HG02973 (cell line): Measurements from ENCODE around the gene MAGI2.

Experiments
- ATAC-seq: cut with Tn5 transposase; IDR thresholded peaks from one replicate; pipeline ENCODE4 v1.9.1; 2021; ENCODE audit warnings: moderate library complexity; ENCODE audit not compliant: unreplicated experiment

MAGI2 gene

GRCh38 chr7:79180533-79180932 lies 272.9 kb downstream of the MAGI2 start:
- no peak for ATAC-seq

- ATAC-seq, result no peak
Observed at GRCh38 chr7:79176859-79177477, 276.5 kb downstream of the MAGI2 start.

GRCh38 chr7:79175374-79175773 lies 278.1 kb downstream of the MAGI2 start:
- ATAC-seq, result no peak

DNA sequence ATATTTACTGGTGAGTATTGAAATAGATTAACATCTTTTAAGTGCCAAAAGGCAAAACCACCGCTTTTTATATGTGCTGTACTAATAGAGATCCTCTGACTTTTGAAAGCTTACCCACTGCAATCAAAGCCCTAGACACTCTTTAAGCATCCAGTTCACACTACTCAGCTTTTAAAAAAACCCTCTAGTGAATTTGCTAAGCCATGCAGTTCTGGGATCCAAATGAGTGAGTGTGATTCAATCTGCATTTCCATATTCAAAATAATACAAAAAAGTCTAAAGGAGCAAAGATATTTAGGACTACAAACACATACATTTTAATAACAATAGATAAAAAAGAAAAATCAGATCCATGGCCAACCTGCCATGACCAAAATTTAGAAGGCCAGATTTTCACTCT lies 288.2 kb downstream of the MAGI2 start:
- ATAC-seq, result no peak

- ATAC-seq, result no peak
Observed at GRCh38 chr7:79159040-79159664, 294.3 kb downstream of the MAGI2 start.

GRCh38 chr7:79157281-79157680 lies 296.2 kb downstream of the MAGI2 start:
- ATAC-seq, result no peak

GRCh38 chr7:79149831-79150230 lies 303.6 kb downstream of the MAGI2 start:
- no peak for ATAC-seq

DNA sequence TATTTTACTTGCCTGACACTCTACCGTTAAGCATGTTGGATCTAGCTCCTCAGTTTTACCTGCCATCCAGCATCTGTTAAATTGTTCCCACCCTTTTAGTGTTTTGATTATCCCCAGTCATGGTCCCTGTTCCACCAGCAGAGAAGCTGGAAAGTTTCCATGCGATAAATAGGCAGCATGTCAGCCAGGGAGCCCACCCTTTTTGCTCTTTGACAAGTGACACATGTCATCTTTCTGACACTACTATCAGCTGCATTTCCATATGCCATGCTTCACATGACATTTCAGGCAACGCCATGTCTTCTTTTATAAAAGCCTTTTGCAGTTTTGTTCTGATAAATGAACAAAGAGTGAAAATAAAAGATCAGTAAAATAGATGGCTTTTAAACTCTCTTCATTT lies 310.8 kb downstream of the MAGI2 start:
- ATAC-seq, result no peak

- no peak for ATAC-seq
Observed at GRCh38 chr7:79141252-79141651, 312.2 kb downstream of the MAGI2 start.

GRCh38 chr7:79137942-79138341 lies 315.5 kb downstream of the MAGI2 start:
- ATAC-seq, result no peak

- ATAC-seq, result no peak
Observed at GRCh38 chr7:79132844-79133451, 320.5 kb downstream of the MAGI2 start.

- no peak for ATAC-seq
Observed at GRCh38 chr7:79130715-79131114, 322.8 kb downstream of the MAGI2 start.

- no peak for ATAC-seq
Observed at GRCh38 chr7:79124331-79124730, 329.1 kb downstream of the MAGI2 start.

- no peak for ATAC-seq
Observed at GRCh38 chr7:79118143-79118542, 335.3 kb downstream of the MAGI2 start.

DNA sequence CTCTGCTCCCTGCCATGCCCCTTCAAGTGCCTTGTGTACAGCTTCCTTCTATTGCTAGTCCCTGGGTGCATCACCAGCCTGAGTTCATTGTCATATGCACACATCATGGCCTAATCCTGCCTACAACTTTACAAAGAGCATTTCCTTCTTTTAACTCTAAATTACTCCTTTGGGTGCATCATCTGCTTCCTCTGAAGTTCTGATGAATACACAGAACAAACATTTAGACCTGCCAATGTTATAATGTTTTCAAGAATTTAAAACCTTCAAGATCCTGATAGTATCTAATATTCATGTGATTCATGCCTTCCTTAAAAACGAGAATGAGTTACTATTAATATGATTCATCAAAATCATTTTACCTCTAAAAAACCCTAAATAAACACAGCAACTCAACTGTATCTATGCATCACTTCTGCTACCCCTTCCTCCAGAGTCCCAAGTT lies 357.1 kb downstream of the MAGI2 start:
- ATAC-seq, result no peak

DNA sequence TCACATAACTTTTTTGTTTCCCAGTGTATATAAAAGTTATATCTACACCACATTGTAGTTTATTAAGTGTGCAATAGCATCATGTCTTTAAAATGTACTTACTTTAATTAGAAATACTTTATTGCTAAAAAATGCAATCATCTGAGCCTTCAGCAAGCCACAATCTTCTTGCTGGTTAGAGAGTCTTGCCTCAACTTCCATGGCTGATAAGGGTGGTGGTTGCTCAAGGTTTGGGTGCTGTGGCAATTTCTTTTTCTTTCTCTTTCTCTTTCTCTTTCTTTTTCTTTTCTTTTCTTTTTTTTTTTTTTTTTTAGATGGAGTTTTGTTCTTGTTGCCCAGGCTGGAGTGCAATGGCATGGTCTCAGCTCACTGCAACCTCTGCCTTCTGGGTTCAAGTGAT lies 360.0 kb downstream of the MAGI2 start:
- no peak for ATAC-seq

GRCh38 chr7:79091661-79092060 lies 361.8 kb downstream of the MAGI2 start:
- no peak for ATAC-seq

DNA sequence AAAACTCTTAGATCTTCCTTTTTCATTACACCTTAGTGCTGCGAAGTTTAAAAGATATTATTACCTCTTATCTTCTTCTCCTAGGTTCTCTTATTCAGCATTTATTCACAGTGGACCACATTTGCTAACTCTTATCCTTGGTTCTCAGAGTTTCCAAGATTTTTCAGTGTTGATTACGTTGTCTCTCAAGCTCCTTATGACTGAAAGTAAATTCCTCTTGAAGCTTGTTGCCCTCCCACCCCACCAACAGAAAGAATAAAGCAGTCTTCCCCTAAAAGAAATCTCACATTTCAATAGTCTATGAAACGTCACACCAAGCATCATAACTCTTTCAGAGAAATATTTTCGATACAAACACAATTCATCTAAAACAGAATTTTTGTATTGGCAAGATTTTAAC lies 362.5 kb downstream of the MAGI2 start:
- ATAC-seq, result no peak

GRCh38 chr7:79090543-79090942 lies 362.9 kb downstream of the MAGI2 start:
- ATAC-seq, result no peak

DNA sequence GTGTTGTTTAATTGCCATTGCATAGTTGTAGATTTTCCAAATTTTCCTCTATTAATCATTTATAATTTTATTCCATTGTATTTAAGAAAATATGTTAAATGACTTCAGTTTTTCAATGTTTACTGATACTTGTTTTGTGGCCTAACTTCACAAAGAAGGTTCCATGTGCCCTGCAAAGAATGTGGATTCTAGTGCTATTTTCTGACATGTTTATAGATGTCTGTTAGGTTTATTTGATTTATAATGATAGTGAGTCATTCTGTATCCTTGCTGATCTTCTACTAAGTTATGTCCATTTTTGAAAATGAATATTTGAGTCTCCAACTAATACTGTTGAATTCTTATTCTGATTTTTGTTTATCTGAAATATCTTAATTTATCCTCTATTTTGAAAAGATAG lies 369.0 kb downstream of the MAGI2 start:
- ATAC-seq, result no peak

GRCh38 chr7:79079919-79080554 lies 373.4 kb downstream of the MAGI2 start:
- no peak for ATAC-seq

- ATAC-seq, result no peak
Observed at GRCh38 chr7:79078273-79078672, 375.2 kb downstream of the MAGI2 start.
